Breast epithelium (tissue), 4 donors: ENCODE measurements around the gene LDB1. TPM values are rescaled to one million over a fixed set of nuclear protein-coding genes. Genes with fewer than 3 reads are reported as not detected.

ENCODE experiments used
- DNase-seq, 2 donors: peaks; one replicate each; pipeline ENCODE4 v3.0.0-alpha.2; 2019; ENCODE audit warnings: low spot score in 2 of 2
- H3K27ac ChIP-seq, 2 donors: fragments of 200-600 bp; sonication (generic) in 1 of 2; one replicate each; pipeline ENCODE4 v1.5.1; 2016 to 2019; ENCODE audit warnings: mild to moderate bottlenecking in 1 of 2
- H3K27me3 ChIP-seq, 2 donors: fragments of 200-600 bp; sonication (generic) in 1 of 2; one replicate each; pipeline versions ENCODE4 v1.5.1 to v1.6.0; 2017 to 2019; ENCODE audit warnings: control low read depth in 1 of 2, mild to moderate bottlenecking in 1 of 2
- H3K36me3 ChIP-seq: fragments of 200-600 bp; one replicate; pipeline ENCODE4 v1.5.1; 2019
- H3K4me1 ChIP-seq, 2 donors: fragments of 200-600 bp; sonication (generic); one replicate each; pipeline ENCODE4 v1.5.1; 2016 to 2019; ENCODE audit warnings: control low read depth in 1 of 2
- H3K4me3 ChIP-seq, 3 donors: fragments of 200-600 bp; sonication (generic); 1 replicate in 2 of 3; 2 replicates in 1 of 3; pipeline ENCODE4 v1.5.1; 2016 to 2019; ENCODE audit warnings: mild to moderate bottlenecking in 3 of 3, moderate library complexity in 2 of 3
- H3K9me3 ChIP-seq, 2 donors: fragments of 200-600 bp; sonication (generic) in 1 of 2; one replicate each; pipeline ENCODE4 v1.5.1; 2016 to 2019; ENCODE audit warnings: control low read depth in 1 of 2
- POLR2A ChIP-seq: fragments of 450-650 bp; IDR thresholded peaks from one replicate; pipeline ENCODE4 v1.6.1; 2016; ENCODE audit warnings: antibody characterized with exemption, mild to moderate bottlenecking, moderate library complexity
- POLR2AphosphoS5 ChIP-seq, 3 donors: sonication (generic); formaldehyde crosslinking; IDR thresholded peaks; one replicate each; pipeline ENCODE4 v1.6.1; 2017; ENCODE audit warnings: antibody characterized with exemption in 3 of 3
- intact Hi-C: fragments of 100-400 bp; cut with DNase I; formaldehyde crosslinking; loops from one replicate; pipeline ENCODE4 v1.15.1; 2023; ENCODE audit warnings: low total_unique reads
- total RNA-seq, 3 donors: library from RNA; depleted of rRNA; stranded (reverse); fragments of >200 nt; gene quantifications; one replicate each; pipeline ENCODE4 v1.1.0, GENCODE V29; 2016
- TF ChIP-seq, protein P1 (sequence below), 3 donors: fragments of 450-650 bp; IDR thresholded peaks; one replicate each; pipeline ENCODE4 v1.5.1; 2016 to 2017; ENCODE audit warnings: antibody characterized with exemption in 3 of 3, mild to moderate bottlenecking in 3 of 3, moderate library complexity in 3 of 3

LDB1 gene
- total RNA-seq, 3 donors from 2014 or later: 29.6 to 53.6 (median 43.6) TPM

GRCh38 chr10:102134416-102134815 is 14.2 kb upstream of the LDB1 start:
- TF ChIP-seq POLR2A (no peak), POLR2AphosphoS5 (IDR thresholded peaks at IDR 0.05) (no peak)
- H3K9me3 ChIP-seq: no peaks in the 10 kb centered on the region
- peak overlapping the region; percentile 77 to 94 (median 93) for H3K4me3 ChIP-seq
- peak overlapping the region in 1 of 2 donors; percentile 88 for H3K27ac ChIP-seq
- no peaks in the 10 kb centered on the region for H3K27me3 ChIP-seq
- intact Hi-C loops: no loop called here
- peaks cover 2% of the 10 kb centered on the region for H3K36me3 ChIP-seq
- peaks cover 0 to 8% of the 10 kb centered on the region in 2 donors for H3K4me1 ChIP-seq
- no peak for DNase-seq

GRCh38 chr10:102133373-102134195 is 13.4 kb upstream of the LDB1 start:
- TF ChIP-seq POLR2AphosphoS5 (IDR thresholded peaks at IDR 0.05) (peak in 1 of 3 donors; percentile 15), POLR2A (no peak)
- TF ChIP-seq, protein P1, sequence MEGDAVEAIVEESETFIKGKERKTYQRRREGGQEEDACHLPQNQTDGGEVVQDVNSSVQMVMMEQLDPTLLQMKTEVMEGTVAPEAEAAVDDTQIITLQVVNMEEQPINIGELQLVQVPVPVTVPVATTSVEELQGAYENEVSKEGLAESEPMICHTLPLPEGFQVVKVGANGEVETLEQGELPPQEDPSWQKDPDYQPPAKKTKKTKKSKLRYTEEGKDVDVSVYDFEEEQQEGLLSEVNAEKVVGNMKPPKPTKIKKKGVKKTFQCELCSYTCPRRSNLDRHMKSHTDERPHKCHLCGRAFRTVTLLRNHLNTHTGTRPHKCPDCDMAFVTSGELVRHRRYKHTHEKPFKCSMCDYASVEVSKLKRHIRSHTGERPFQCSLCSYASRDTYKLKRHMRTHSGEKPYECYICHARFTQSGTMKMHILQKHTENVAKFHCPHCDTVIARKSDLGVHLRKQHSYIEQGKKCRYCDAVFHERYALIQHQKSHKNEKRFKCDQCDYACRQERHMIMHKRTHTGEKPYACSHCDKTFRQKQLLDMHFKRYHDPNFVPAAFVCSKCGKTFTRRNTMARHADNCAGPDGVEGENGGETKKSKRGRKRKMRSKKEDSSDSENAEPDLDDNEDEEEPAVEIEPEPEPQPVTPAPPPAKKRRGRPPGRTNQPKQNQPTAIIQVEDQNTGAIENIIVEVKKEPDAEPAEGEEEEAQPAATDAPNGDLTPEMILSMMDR (IDR thresholded peaks at IDR 0.05): no peak
- Histone ChIP-seq H3K4me1 (peaks cover 0 to 8% of the 10 kb centered on the region in 2 donors), H3K27me3 (no peaks in the 10 kb centered on the region), H3K4me3 (peak overlapping the region; percentile 77 to 94 (median 93)), H3K27ac (peak overlapping the region; percentile 88 to 91), H3K9me3 (no peaks in the 10 kb centered on the region), H3K36me3 (no peaks in the 10 kb centered on the region)
- DNase-seq: peak; percentile 59 to 60
- intact Hi-C loops: no loop called here

DNA sequence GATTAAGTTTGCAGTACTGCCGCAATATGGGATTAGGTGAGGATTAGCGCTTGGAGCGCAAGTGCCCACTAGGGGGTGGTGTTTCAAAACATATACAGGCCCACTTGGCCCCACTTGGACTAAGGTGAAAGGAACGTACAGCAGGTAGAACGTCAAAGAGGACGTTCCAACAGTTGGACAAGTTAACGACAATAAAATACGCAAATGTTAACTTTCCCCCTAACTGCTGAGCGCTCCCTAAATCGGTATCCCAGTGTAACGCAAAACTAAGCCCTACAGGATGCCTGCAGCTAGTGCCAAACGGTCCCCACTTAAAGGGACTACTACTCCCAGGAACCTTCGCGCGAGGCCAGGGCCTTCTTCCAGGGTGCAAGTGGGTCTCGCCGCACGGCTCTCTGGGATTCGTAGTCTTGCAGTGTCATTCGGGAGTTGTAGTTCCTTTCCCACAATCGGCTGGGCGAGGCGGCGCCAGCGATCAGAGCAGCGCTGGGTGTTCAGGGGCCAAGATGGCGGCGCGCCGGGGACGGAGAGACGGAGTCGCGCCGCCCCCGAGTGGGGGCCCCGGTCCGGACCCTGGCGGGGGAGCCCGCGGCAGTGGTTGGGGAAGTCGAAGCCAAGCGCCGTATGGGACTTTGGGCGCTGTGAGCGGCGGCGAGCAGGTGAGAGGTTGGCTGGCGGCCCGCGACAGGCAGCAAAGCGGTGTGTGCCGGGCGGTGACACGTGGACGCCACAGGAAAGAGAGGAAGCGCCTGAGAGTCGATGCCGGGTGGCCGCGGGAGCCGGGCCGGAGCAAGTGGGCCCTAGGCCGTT is 12.6 kb upstream of the LDB1 start, which contains the start of gene PPRC1:
Gene PPRC1, plus strand, starts transcription at position 478 of the 810 bp plus-strand sequence. Its CDS starts 29 bp downstream, at position 507.
- intact Hi-C loops: no loop called here
- Histone ChIP-seq H3K4me3 (peak within 1 kb of the TSS; percentile 77 to 94 (median 93)), H3K27me3 (no peaks in the 10 kb centered on the region), H3K27ac (peak within 1 kb of the TSS; percentile 88 to 91), H3K36me3 (no peaks in the 10 kb centered on the region), H3K4me1 (peaks cover 0 to 8% of the 10 kb centered on the region in 2 donors), H3K9me3 (no peaks in the 10 kb centered on the region)
- DNase-seq: peak; percentile 96 to 99
- TF ChIP-seq POLR2A: no peak
- TF ChIP-seq, protein P1 (IDR thresholded peaks at IDR 0.05): peak; percentile 94 to 98 (median 95)
- peak; percentile 81 to 86 (median 84) for TF ChIP-seq POLR2AphosphoS5 (IDR thresholded peaks at IDR 0.05)

DNA sequence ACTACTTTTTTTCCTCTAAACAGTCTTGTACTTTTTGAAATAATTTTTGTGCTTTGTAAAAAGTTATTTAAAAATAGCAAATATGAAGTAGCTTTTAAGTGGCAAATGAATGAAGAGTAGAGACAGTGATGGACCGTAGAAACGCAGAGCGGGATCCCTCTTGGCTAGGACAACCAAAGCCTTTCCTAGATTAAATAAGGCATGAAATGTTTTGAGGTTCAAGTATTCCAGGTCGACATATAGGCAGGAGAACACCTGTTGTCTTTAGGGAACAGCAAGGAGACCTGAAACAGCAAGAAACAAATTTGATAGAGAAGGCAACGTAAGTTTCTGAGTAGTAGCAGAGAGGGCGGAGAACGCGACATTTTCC is 12.0 kb upstream of the LDB1 start:
- H3K27ac ChIP-seq: peak overlapping the region; percentile 88 to 91
- H3K4me1 ChIP-seq: peaks cover 0 to 8% of the 10 kb centered on the region in 2 donors
- TF ChIP-seq POLR2A: no peak
- no peak for TF ChIP-seq POLR2AphosphoS5 (IDR thresholded peaks at IDR 0.05)
- TF ChIP-seq, protein P1 (IDR thresholded peaks at IDR 0.05): no peak
- H3K9me3 ChIP-seq: no peaks in the 10 kb centered on the region
- no peaks in the 10 kb centered on the region for H3K27me3 ChIP-seq
- no peaks in the 10 kb centered on the region for H3K36me3 ChIP-seq
- intact Hi-C loops: no loop called here
- DNase-seq: no peak
- peak overlapping the region; percentile 77 to 94 (median 93) for H3K4me3 ChIP-seq

DNA sequence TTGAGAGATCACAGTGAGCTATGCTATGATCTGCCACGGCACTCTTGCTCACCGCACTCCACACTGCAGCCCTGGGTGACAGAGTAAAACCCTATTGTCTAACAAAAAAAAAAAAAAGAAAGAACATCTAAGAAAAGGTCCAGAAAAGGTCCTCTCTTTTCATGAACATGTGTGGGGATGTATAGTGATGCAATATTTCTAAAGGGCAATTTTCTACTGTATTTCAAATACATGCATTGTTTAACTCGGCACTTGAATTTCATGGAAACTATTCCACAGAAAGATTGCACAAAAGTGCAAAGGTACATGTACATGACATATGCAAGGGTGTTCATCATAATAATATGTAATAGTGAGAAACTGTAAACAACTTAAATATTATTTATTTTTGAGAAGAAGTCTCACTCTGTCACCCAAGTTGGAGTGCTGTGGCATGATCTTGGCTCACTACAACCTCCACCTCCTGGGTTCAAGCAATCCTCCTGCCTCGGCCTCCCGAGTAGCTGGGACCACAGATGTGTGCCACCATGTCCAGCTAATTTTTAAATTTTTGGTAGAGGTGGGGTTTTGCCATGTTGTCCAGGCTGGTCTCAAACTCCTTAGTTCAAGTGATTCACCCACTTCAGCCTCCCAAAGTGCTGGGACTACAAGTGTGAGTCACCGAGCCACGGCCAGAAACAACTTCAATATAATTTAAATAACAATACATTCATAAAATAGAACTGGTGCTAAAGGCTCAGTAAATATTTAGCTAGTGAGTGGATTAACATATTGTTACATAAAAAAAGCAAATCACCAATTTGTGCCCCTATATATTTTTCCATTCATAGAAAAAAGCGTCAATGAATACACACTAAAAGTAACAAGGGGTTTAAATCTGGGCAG is 11.4 kb upstream of the LDB1 start:
- no peak overlapping the region for H3K4me3 ChIP-seq
- DNase-seq: no peak
- TF ChIP-seq, protein P1 (IDR thresholded peaks at IDR 0.05): no peak
- TF ChIP-seq POLR2AphosphoS5 (IDR thresholded peaks at IDR 0.05): no peak
- no peak for TF ChIP-seq POLR2A
- H3K27me3 ChIP-seq: no peaks in the 10 kb centered on the region
- peaks cover 0 to 8% of the 10 kb centered on the region in 2 donors for H3K4me1 ChIP-seq
- intact Hi-C loops: no loop called here
- no peaks in the 10 kb centered on the region for H3K36me3 ChIP-seq
- H3K27ac ChIP-seq: no peak overlapping the region
- H3K9me3 ChIP-seq: no peaks in the 10 kb centered on the region
